Measurements from ENCODE around the gene KCND3.

DNA sequence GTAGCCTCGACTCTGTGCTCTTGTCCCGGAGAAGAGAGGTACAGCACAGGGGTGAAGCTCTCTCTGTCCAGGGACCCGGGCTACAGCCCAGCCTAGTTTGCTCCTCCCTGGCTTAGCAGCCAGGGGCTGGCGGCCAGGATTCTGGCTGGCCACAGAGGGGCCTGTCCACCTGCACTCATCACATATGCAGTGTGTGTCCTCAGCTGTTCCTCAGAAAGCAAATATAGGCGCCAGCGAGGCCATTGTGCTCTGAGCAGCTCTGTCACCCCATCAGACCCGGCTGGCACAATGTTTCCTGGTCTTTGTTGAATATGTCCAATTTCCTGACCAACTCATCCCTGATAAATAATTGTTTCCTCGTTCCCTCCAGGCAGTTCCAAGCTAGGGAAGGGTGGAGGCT lies 28.5 kb downstream of the KCND3 start:
- TF ChIP-seq POLR2A (IDR thresholded peaks at IDR 0.05) (no peak), POLR2AphosphoS5 (IDR thresholded peaks at IDR 0.05) (no peak)
- TF ChIP-seq, protein P1, sequence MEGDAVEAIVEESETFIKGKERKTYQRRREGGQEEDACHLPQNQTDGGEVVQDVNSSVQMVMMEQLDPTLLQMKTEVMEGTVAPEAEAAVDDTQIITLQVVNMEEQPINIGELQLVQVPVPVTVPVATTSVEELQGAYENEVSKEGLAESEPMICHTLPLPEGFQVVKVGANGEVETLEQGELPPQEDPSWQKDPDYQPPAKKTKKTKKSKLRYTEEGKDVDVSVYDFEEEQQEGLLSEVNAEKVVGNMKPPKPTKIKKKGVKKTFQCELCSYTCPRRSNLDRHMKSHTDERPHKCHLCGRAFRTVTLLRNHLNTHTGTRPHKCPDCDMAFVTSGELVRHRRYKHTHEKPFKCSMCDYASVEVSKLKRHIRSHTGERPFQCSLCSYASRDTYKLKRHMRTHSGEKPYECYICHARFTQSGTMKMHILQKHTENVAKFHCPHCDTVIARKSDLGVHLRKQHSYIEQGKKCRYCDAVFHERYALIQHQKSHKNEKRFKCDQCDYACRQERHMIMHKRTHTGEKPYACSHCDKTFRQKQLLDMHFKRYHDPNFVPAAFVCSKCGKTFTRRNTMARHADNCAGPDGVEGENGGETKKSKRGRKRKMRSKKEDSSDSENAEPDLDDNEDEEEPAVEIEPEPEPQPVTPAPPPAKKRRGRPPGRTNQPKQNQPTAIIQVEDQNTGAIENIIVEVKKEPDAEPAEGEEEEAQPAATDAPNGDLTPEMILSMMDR (IDR thresholded peaks at IDR 0.05) = no peak
